Activated gamma-delta T cell (primary cell): ENCODE results near the gene COPZ2.

Source experiments
- DNase-seq: peaks from one replicate; lab custom pipeline; 2025; lab: John Stamatoyannopoulos, UW

COPZ2 gene

DNA sequence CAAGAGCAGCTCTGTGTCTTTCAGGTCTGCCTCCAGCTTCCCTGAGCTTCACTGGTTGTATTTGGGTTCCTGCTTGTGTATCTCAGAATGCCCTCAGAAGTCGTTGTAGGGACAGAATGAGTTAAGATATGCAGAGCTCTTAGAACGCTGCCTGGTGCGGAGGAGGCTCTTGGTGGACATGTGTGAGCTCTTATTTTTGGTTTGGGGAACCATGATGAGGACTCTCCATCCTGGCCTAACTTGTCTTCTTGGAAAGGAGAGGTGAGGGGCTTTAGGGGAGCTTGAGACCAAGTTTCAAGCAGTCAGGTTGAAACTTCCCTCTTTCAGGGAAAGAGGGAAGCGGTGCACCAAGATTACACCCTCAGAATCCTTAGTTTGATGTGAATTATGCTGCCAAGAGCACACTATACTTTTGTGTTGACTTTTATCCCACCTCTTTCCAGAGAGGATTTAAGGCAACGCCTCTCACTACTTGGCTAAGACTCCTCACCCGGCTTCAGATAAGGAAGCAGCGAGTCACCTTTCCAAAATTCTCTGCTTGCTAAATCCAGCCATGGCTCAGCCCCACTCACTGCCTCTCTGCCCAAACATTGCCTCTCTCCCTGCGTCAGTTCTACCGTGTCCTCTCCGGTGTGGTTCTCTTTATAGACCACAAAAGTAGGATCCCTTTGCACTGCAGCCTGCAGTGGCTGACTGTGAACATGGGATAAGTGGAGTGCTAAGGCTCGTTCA is 53.9 kb downstream of the COPZ2 start:
- no peak for DNase-seq

DNA sequence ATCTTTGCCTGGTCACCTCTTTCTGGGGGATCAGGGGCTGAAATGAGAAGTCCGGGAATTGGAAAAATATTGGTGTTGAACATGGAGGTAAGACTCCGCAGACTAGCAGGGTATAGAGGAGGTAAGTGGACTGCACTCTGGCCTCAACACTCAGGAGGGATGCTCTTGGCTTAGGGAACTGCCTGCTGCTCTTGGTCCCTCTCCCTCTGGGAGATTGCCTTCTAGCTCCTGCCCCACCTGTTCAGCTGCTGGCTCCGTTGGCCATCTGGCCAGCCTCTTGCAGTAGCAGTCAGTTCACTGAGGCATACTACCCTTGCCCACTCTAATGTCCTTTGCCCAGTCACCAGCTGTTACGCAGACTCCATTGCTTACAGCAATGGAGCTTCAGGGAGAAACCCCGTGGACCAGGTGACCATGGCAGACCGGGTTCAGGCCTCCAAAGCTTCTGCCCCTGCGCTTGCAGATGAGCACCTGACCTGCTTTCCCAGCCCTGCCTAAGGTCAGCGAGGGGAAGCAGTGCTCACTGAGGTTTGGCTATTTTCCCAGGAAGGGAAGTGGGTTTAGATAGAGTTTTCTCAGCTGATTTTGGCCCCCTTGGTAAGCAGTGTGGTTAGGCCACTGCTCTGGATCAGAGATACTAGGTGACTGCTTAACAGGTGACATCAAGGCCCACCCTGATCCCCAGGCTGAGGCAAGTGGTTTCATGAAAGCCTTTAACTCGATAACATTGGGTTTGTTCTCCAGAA is 54.8 kb downstream of the COPZ2 start:
- no peak for DNase-seq

DNA sequence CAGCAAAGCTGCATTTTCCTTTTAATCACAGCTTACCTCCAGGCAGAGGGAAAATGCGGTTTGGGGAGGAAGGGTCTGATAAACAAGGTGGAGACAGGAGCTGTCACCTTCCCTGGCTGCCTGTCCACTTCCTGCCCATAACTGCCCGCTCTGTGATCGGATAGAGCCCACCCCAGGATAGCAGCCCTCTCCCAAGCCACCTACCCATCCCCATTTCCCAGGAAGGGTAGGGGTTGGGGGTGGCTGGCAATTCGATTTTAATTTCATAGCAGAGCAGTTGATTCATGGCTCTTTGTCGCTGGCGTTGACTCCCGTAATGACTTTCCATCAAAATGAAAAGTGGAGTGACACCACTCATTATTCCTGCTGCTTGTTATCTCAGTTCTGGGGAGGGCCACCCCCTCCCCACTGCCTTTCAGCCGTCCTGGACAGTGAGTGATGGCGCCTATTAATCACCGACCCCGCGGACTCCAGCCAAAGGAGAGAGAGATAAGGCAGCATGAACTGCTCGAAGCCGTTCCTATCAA is 55.4 kb downstream of the COPZ2 start:
- DNase-seq, result no peak

DNA sequence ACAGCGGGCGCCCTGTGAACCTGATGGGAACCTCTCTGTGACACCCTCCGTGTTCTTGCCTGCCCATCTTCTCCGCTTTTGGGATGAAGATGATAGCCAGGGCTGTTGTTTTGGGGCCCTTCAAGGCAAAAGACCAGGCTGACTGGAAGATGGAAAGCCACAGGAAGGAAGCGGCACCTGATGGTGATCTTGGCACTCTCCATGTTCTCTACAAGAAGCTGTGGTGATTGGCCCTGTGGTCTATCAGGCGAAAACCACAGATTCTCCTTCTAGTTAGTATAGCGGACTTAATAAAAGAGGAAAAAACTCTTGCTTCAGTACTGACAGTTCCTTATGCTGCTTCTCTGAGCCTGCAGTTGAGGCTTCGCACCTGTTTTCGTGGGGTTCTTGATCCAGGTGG is 56.1 kb downstream of the COPZ2 start:
- no peak for DNase-seq

DNA sequence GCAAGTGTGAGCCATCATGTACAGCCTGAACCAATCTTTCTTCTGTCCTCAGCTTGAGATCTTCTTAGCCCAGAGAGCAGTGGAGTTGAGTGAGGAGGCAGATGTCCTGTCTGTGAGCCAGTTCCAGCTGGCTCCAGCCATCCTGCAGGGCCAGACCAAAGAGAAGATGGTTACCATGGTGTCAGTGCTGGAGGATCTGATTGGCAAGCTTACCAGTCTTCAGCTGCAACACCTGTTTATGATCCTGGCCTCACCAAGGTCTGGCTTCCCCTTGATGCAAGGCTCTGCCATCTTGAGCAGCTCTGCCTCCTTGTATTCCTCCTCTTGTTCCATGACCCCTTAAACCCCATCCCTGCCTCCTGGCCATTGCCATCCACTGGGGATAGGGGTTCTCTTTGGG is 57.1 kb downstream of the COPZ2 start:
- DNase-seq, result no peak

DNA sequence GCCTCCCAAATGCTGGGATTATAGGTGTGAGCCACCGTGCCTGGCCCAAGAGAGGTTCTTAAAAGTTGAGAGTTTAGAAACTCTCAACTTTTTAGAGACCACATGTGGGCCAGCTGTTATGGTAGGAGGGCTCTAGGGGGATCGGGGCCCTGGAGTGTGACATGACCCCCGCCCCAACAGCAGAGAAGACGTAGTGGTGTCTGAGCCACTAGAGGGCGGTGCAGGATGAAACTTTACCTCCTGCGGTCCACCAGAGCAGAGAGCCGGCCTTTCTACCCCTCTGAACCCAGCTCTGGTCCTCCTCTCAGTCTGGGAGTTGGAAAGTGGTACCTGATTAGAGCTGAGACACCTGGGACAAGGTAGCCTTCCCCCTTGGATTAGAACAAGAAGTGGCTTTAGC is 59.3 kb downstream of the COPZ2 start:
- no peak for DNase-seq
